ENCODE data around the gene NOL3. TPM values are rescaled to one million over a fixed set of nuclear protein-coding genes. Genes with fewer than 3 reads are reported as not detected.

NOL3 gene
- total RNA-seq, 1 experiment from 2014 or later = 49.8 TPM

DNA sequence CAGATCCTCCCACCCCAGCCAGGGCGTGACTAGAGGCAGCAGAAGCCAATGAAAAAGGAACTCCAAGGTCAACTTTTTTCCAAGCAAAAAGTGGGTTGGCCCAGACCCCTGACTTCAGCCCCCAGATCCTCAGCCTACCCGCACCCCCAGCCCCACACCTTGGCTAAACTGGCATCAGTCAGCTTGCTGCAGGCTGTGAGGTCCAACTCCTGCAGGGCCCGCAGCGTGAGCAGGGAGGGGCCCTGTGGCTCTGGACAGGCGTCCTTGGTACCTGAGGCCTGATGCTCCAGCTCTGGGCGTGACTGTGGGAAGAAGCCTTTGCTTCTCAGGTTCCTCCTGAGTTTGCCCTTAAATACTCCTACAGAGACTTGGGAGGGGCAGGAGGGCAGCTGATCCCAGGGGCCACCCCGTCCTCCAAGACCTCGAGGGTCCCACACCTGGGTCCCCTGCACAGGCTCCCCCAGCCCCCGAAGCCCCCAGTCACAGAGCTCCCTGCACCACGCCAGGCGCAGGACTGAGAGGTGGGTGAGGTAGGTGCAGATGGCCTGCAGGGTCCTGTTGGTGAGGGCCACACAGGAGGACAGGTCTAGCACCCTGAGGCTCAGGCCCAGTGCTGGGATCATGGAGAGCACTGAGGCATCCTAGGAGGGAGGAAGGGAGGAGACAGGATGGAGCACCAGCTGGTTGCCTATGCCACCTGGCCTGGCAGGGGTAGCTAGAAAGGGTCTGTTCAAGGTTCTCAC, 38.0 kb downstream of the NOL3 start:
- intact Hi-C loops (cut with micrococcal nuclease) = no loop called here
- POLR2A ChIA-PET = interaction anchor here (0.7 to 9.4 kb wide), 17 partner anchors 10 to 272 kb away, joined by 3 to 87 read pairs (median 4); partner anchors contain the start of genes ELMO3, FBXL8, MATCAP1 and TMEM208
- CTCF ChIA-PET = interaction anchor here (0.5 to 4.4 kb wide), 7 partner anchors 10 to 243 kb away, joined by 3 to 29 read pairs (median 3); partner anchors contain the start of genes ELMO3 and TMEM208
- no TSS peak for BruUV-seq (replicated peaks)
- Mint-ChIP-seq H3K27me3 (ENCODE audit: insufficient read depth, unreplicated experiment) (no peaks in the 10 kb centered on the region), H3K4me3 (ENCODE audit: unreplicated experiment) (peak overlapping the region; percentile 47), H3K36me3 (ENCODE audit: insufficient read depth, unreplicated experiment) (peaks cover 27% of the 10 kb centered on the region), H3K27ac (ENCODE audit: low read depth, unreplicated experiment) (peak overlapping the region; percentile 66), H3K4me1 (ENCODE audit: insufficient read depth, unreplicated experiment) (peaks cover 35% of the 10 kb centered on the region), H3K9me3 (ENCODE audit: unreplicated experiment) (no peaks in the 10 kb centered on the region)
- no peak for DNase-seq (ENCODE audit: unreplicated experiment)
- TF ChIP-seq, protein P1, sequence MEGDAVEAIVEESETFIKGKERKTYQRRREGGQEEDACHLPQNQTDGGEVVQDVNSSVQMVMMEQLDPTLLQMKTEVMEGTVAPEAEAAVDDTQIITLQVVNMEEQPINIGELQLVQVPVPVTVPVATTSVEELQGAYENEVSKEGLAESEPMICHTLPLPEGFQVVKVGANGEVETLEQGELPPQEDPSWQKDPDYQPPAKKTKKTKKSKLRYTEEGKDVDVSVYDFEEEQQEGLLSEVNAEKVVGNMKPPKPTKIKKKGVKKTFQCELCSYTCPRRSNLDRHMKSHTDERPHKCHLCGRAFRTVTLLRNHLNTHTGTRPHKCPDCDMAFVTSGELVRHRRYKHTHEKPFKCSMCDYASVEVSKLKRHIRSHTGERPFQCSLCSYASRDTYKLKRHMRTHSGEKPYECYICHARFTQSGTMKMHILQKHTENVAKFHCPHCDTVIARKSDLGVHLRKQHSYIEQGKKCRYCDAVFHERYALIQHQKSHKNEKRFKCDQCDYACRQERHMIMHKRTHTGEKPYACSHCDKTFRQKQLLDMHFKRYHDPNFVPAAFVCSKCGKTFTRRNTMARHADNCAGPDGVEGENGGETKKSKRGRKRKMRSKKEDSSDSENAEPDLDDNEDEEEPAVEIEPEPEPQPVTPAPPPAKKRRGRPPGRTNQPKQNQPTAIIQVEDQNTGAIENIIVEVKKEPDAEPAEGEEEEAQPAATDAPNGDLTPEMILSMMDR (IDR thresholded peaks at IDR 0.05; ENCODE audit: unreplicated experiment) = no peak

DNA sequence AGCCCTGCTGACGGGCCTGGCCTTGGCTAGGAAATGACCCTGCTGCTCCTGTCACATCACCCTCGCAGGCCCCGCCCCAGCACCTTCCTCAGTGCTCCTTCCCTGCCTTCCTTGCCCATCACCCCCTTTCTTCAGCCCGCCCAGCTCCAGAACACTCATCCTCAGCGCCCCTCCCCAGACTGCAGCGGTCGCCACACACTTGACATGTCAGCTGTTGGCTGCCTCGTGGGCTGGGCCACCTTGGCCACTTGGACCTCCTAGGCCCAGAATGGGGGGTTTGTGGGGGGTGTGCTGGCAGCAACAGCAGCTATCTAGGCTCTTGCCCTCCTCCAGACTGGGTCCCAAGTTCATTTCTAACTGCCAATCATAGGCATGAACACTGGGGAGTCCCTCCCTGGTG, 39.2 kb downstream of the NOL3 start:
- ChIA-PET CTCF (interaction anchor here (0.6 to 4.4 kb wide), 5 partner anchors 9 to 1896 kb away, joined by 3 to 29 read pairs (median 3); partner anchors contain the start of gene ELMO3), POLR2A (interaction anchor here (1.1 to 9.4 kb wide), 3 partner anchors 17 to 37 kb away, joined by 3 to 87 read pairs (median 4); partner anchors contain the start of genes MATCAP1 and TMEM208)
- BruUV-seq (replicated peaks) = no TSS peak
- no peak overlapping the region for H3K27ac Mint-ChIP-seq (ENCODE audit: low read depth, unreplicated experiment)
- H3K27me3 Mint-ChIP-seq (ENCODE audit: insufficient read depth, unreplicated experiment) = no peaks in the 10 kb centered on the region
- TF ChIP-seq, protein P1 (IDR thresholded peaks at IDR 0.05; ENCODE audit: unreplicated experiment) = no peak
- H3K36me3 Mint-ChIP-seq (ENCODE audit: insufficient read depth, unreplicated experiment) = peaks cover 20% of the 10 kb centered on the region
- intact Hi-C loops (cut with micrococcal nuclease) = no loop called here
- H3K9me3 Mint-ChIP-seq (ENCODE audit: unreplicated experiment) = no peaks in the 10 kb centered on the region
- no peak overlapping the region for H3K4me3 Mint-ChIP-seq (ENCODE audit: unreplicated experiment)
- DNase-seq (ENCODE audit: unreplicated experiment) = no peak
- peaks cover 36% of the 10 kb centered on the region for H3K4me1 Mint-ChIP-seq (ENCODE audit: insufficient read depth, unreplicated experiment)

DNA sequence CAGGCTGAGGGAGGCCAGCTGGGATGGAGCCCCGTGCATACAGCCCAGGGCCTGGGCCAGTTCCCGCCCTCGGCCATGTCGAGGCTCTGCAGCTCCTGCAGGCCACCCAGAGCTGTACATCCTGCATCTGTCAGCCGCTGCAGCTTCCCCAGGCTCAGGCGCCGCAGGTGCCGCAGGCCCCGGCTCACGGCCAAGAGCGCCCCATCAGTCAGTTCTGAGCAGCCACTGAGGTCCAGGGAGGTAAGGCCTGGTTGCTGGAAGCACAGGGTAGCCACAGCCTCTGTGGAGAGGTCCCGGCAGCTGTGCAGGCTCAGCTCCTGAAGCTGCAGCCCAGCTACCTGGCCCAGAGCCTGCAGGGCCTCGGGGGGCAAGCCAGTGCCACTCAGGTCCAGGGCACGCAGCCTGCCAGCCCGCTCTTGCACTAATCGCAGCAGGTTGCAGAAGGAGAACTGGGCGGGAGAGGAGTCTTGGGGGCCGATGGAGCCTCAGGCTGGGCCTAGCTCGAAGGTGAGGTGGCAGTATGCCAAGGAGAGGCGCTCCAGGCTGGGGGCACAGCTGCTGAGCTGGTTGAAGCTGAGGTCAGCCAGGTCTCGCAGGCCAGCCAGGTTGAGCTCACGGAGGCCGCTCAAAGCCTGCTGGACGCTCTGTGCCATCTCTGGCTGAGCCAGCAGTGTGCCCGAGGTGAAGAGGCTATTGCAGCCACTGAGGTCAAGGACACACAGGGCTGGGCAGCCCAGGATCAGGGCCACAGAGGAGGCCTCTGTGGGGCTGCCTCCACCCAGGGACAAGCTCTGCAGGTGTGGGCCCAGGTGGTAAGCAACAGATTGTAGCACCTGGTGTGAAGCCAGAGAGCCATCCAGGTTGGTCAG, 40.0 kb downstream of the NOL3 start:
- H3K27ac Mint-ChIP-seq (ENCODE audit: low read depth, unreplicated experiment) = no peak overlapping the region
- BruUV-seq (replicated peaks) = no TSS peak
- intact Hi-C loops (cut with micrococcal nuclease) = no loop called here
- H3K9me3 Mint-ChIP-seq (ENCODE audit: unreplicated experiment) = no peaks in the 10 kb centered on the region
- ChIA-PET CTCF (interaction anchor here (0.6 to 4.4 kb wide), 3 partner anchors 12 to 1896 kb away, joined by 3 to 29 read pairs (median 3); partner anchors contain the start of gene ELMO3), POLR2A (interaction anchor here (0.5 to 9.4 kb wide), 5 partner anchors 17 to 50 kb away, joined by 3 to 87 read pairs (median 3); partner anchors contain the start of genes MATCAP1 and TMEM208)
- DNase-seq (ENCODE audit: unreplicated experiment) = no peak
- no peak overlapping the region for H3K4me3 Mint-ChIP-seq (ENCODE audit: unreplicated experiment)
- no peaks in the 10 kb centered on the region for H3K27me3 Mint-ChIP-seq (ENCODE audit: insufficient read depth, unreplicated experiment)
- TF ChIP-seq, protein P1 (IDR thresholded peaks at IDR 0.05; ENCODE audit: unreplicated experiment) = no peak
- H3K4me1 Mint-ChIP-seq (ENCODE audit: insufficient read depth, unreplicated experiment) = peaks cover 36% of the 10 kb centered on the region
- H3K36me3 Mint-ChIP-seq (ENCODE audit: insufficient read depth, unreplicated experiment) = peaks cover 19% of the 10 kb centered on the region
